ENCODE measurements around the gene DCANP1.

DNA sequence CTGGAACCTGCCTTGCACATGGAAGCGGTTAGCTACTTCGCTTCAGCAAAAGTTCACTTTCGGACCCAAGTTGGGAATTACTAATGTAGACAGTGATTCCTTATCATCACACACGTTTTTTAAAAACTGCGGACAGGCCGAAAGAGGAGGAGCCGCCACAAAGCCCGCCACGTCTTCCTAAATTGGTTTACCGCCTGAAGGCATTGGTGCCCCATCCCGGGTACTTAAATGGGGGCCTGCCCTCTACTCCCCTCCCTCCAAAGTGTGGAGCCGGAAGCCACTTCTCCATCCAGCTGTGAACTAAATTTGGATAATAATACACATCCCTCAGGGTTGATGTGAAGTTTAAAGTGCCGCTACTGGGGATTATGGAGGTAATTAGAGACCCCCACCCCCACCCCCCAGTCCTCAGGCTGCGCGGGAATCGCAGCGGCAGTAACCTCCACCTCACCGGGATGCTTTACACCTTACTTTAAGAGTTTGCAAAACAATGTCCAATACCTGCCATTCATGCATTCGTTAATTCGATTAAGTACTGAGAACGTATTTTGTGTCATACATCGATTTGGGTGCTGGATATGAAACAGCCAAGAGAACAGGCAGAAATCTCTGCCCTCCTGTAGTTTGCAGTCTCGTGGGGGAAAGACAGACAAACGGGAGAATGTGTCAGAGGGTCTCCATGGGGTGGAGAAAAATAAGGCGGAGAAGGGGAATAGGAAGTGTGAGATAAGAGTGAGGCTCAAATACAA lies 47.2 kb downstream of the DCANP1 start:
- TF ChIP-seq, protein P1, sequence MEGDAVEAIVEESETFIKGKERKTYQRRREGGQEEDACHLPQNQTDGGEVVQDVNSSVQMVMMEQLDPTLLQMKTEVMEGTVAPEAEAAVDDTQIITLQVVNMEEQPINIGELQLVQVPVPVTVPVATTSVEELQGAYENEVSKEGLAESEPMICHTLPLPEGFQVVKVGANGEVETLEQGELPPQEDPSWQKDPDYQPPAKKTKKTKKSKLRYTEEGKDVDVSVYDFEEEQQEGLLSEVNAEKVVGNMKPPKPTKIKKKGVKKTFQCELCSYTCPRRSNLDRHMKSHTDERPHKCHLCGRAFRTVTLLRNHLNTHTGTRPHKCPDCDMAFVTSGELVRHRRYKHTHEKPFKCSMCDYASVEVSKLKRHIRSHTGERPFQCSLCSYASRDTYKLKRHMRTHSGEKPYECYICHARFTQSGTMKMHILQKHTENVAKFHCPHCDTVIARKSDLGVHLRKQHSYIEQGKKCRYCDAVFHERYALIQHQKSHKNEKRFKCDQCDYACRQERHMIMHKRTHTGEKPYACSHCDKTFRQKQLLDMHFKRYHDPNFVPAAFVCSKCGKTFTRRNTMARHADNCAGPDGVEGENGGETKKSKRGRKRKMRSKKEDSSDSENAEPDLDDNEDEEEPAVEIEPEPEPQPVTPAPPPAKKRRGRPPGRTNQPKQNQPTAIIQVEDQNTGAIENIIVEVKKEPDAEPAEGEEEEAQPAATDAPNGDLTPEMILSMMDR (IDR thresholded peaks at IDR 0.05 in 2 of 3, conservative IDR thresholded peaks at IDR 0.05 in 1 of 3; ENCODE audit: borderline replicate concordance in 1 of 3, insufficient read depth in 1 of 3, low read depth in 2 of 3, low read length in 2 of 3): no peak
- TF ChIP-seq POLR2AphosphoS5 (IDR thresholded peaks at IDR 0.05; ENCODE audit: low read depth, low read length) (no peak), CBX3 (IDR thresholded peaks at IDR 0.05; ENCODE audit: low read depth) (no peak), REST (IDR thresholded peaks at IDR 0.05; ENCODE audit: low read depth) (no peak), POLR2A (IDR thresholded peaks at IDR 0.05; ENCODE audit: borderline replicate concordance, extremely low read depth, insufficient read depth, insufficient read length) (no peak), EZH2 (IDR thresholded peaks at IDR 0.05) (no peak)
